Measurements from ENCODE around the gene HOXC5.

HOXC5 gene

GRCh38 chr12:54007538-54008259 is 25.2 kb upstream of the HOXC5 start:
- Mint-ChIP-seq H3K36me3 (no peaks in the 10 kb centered on the region), H3K9me3 (no peaks in the 10 kb centered on the region), H3K4me1 (peaks cover 28 to 49% of the 10 kb centered on the region in 2 donors), H3K27ac (peak overlapping the region; percentile 20), H3K4me3 (no peak overlapping the region), H3K27me3 (peaks cover 96 to 100% of the 10 kb centered on the region in 2 donors)
- ATAC-seq (replicated peaks) (no peak), DNase-seq (no peak)

- no peaks in the 10 kb centered on the region for H3K9me3 Mint-ChIP-seq
- ATAC-seq (replicated peaks), result no peak
- peak overlapping the region; percentile 20 for H3K27ac Mint-ChIP-seq
- DNase-seq, result no peak
- H3K36me3 Mint-ChIP-seq, result no peaks in the 10 kb centered on the region
- peaks cover 28 to 49% of the 10 kb centered on the region in 2 donors for H3K4me1 Mint-ChIP-seq
- H3K27me3 Mint-ChIP-seq, result peaks cover 96 to 100% of the 10 kb centered on the region in 2 donors
- no peak overlapping the region for H3K4me3 Mint-ChIP-seq
Observed at GRCh38 chr12:54008260-54008552, 24.6 kb upstream of the HOXC5 start.

GRCh38 chr12:54009171-54010052 is 23.4 kb upstream of the HOXC5 start:
- H3K27me3 Mint-ChIP-seq, result peaks cover 95 to 100% of the 10 kb centered on the region in 2 donors
- peak overlapping the region; percentile 71 to 73 for H3K4me3 Mint-ChIP-seq
- H3K36me3 Mint-ChIP-seq, result no peaks in the 10 kb centered on the region
- DNase-seq (no peak), ATAC-seq (replicated peaks) (no peak)
- peaks cover 25 to 51% of the 10 kb centered on the region in 2 donors for H3K4me1 Mint-ChIP-seq
- no peaks in the 10 kb centered on the region for H3K9me3 Mint-ChIP-seq
- peak overlapping the region; percentile 88 for H3K27ac Mint-ChIP-seq

- peaks cover 95 to 100% of the 10 kb centered on the region in 2 donors for H3K27me3 Mint-ChIP-seq
- ATAC-seq (replicated peaks) (no peak), DNase-seq (no peak)
- no peaks in the 10 kb centered on the region for H3K9me3 Mint-ChIP-seq
- peak overlapping the region; percentile 71 to 73 for H3K4me3 Mint-ChIP-seq
- peak overlapping the region; percentile 88 for H3K27ac Mint-ChIP-seq
- H3K36me3 Mint-ChIP-seq, result peaks cover 0 to 2% of the 10 kb centered on the region in 2 donors
- H3K4me1 Mint-ChIP-seq, result peaks cover 25 to 54% of the 10 kb centered on the region in 2 donors
Observed at GRCh38 chr12:54010053-54010971, 22.5 kb upstream of the HOXC5 start.

GRCh38 chr12:54010972-54011664 is 21.7 kb upstream of the HOXC5 start:
- Mint-ChIP-seq H3K27ac (peak overlapping the region; percentile 15), H3K4me3 (peak overlapping the region; percentile 11 to 60), H3K36me3 (peaks cover 0 to 2% of the 10 kb centered on the region in 2 donors), H3K27me3 (peaks cover 95 to 96% of the 10 kb centered on the region in 2 donors), H3K9me3 (no peaks in the 10 kb centered on the region), H3K4me1 (peaks cover 24 to 46% of the 10 kb centered on the region in 2 donors)
- DNase-seq (no peak), ATAC-seq (replicated peaks) (no peak)

GRCh38 chr12:54011665-54012532 is 21.0 kb upstream of the HOXC5 start:
- no peaks in the 10 kb centered on the region for H3K9me3 Mint-ChIP-seq
- DNase-seq (no peak), ATAC-seq (replicated peaks) (no peak)
- peaks cover 0 to 2% of the 10 kb centered on the region in 2 donors for H3K36me3 Mint-ChIP-seq
- H3K4me1 Mint-ChIP-seq, result peaks cover 19 to 38% of the 10 kb centered on the region in 2 donors
- H3K27ac Mint-ChIP-seq, result no peak overlapping the region
- peak overlapping the region in 1 of 2 donors; percentile 11 for H3K4me3 Mint-ChIP-seq
- H3K27me3 Mint-ChIP-seq, result peaks cover 89 to 94% of the 10 kb centered on the region in 2 donors

GRCh38 chr12:54012631-54013409 is 20.0 kb upstream of the HOXC5 start:
- Mint-ChIP-seq H3K4me3 (no peak overlapping the region), H3K27me3 (peaks cover 88 to 94% of the 10 kb centered on the region in 2 donors), H3K36me3 (peaks cover 0 to 2% of the 10 kb centered on the region in 2 donors), H3K4me1 (peaks cover 26 to 39% of the 10 kb centered on the region in 2 donors), H3K27ac (no peak overlapping the region), H3K9me3 (no peaks in the 10 kb centered on the region)
- ATAC-seq (replicated peaks), result no peak
- no peak for DNase-seq

- Mint-ChIP-seq H3K4me3 (peak overlapping the region; percentile 3 to 36), H3K9me3 (no peaks in the 10 kb centered on the region), H3K4me1 (peaks cover 29 to 47% of the 10 kb centered on the region in 2 donors), H3K27ac (peak overlapping the region; percentile 79), H3K27me3 (peaks cover 78 to 91% of the 10 kb centered on the region in 2 donors), H3K36me3 (peaks cover 0 to 2% of the 10 kb centered on the region in 2 donors)
- DNase-seq (no peak), ATAC-seq (replicated peaks) (no peak)
Observed at GRCh38 chr12:54014377-54015017, 18.4 kb upstream of the HOXC5 start.

GRCh38 chr12:54015018-54015931 is 17.6 kb upstream of the HOXC5 start:
- peak overlapping the region; percentile 3 to 36 for H3K4me3 Mint-ChIP-seq
- ATAC-seq (replicated peaks), result no peak
- H3K9me3 Mint-ChIP-seq, result no peaks in the 10 kb centered on the region
- H3K27ac Mint-ChIP-seq, result peak overlapping the region; percentile 79
- peaks cover 25 to 47% of the 10 kb centered on the region in 2 donors for H3K4me1 Mint-ChIP-seq
- H3K36me3 Mint-ChIP-seq, result peaks cover 0 to 2% of the 10 kb centered on the region in 2 donors
- DNase-seq, result no peak
- H3K27me3 Mint-ChIP-seq, result peaks cover 77 to 91% of the 10 kb centered on the region in 2 donors

GRCh38 chr12:54016051-54016450 is 16.8 kb upstream of the HOXC5 start:
- Mint-ChIP-seq H3K27me3 (peaks cover 71 to 83% of the 10 kb centered on the region in 2 donors), H3K4me1 (peaks cover 23 to 43% of the 10 kb centered on the region in 2 donors), H3K9me3 (no peaks in the 10 kb centered on the region), H3K27ac (no peak overlapping the region), H3K4me3 (no peak overlapping the region), H3K36me3 (peaks cover 0 to 2% of the 10 kb centered on the region in 2 donors)
- DNase-seq (no peak), ATAC-seq (replicated peaks) (no peak)

GRCh38 chr12:54016478-54016964 is 16.3 kb upstream of the HOXC5 start:
- DNase-seq, result no peak
- Mint-ChIP-seq H3K4me1 (peaks cover 22 to 42% of the 10 kb centered on the region in 2 donors), H3K4me3 (no peak overlapping the region)

More at GRCh38 chr12:54016478-54016964, 16.3 kb upstream of the HOXC5 start:
- Mint-ChIP-seq H3K27me3 (peaks cover 70 to 83% of the 10 kb centered on the region in 2 donors), H3K36me3 (peaks cover 0 to 2% of the 10 kb centered on the region in 2 donors), H3K27ac (no peak overlapping the region), H3K9me3 (no peaks in the 10 kb centered on the region)
- no peak for ATAC-seq (replicated peaks)
